HepG2 (cell line): ENCODE results near the gene ABCB9. TPM values are rescaled to one million over a fixed set of nuclear protein-coding genes. Genes with fewer than 3 reads are reported as not detected.

Source experiments
- FUBP1 ChIP-seq: sonication (generic); formaldehyde crosslinking; IDR thresholded peaks from 2 replicates; pipeline ENCODE4 v1.5.1; 2020; ENCODE audit warnings: missing genetic modification reagents, mild to moderate bottlenecking, borderline replicate concordance
- HNRNPH1 ChIP-seq: fragments of 200-400 bp; formaldehyde crosslinking; optimal IDR thresholded peaks from 2 replicates; pipeline ENCODE3; 2017; ENCODE audit warnings: mild to moderate bottlenecking, low read depth, low read length
- KLF15 ChIP-seq: sonication (generic); formaldehyde crosslinking; IDR thresholded peaks from 2 replicates; pipeline ENCODE4 v1.8.1; 2023; ENCODE audit warnings: borderline replicate concordance, mild to moderate bottlenecking, inconsistent platforms, missing genetic modification reagents, mixed read lengths
- MAFG ChIP-seq: sonication (generic); formaldehyde crosslinking; IDR thresholded peaks from 2 replicates; pipeline ENCODE4 v1.5.1; 2020; ENCODE audit warnings: mild to moderate bottlenecking, missing genetic modification reagents
- PRMT3 ChIP-seq: sonication (generic); formaldehyde crosslinking; IDR thresholded peaks from 2 replicates; pipeline ENCODE4 v1.8.1; 2022; ENCODE audit warnings: low read depth, mild to moderate bottlenecking, moderate library complexity, missing genetic modification reagents, borderline replicate concordance
- RFX5 ChIP-seq: IDR thresholded peaks from 2 replicates; pipeline ENCODE4 v1.6.1; 2011; ENCODE audit warnings: low read depth, low read length, improper control_type of control experiment
- ZBTB42 ChIP-seq: sonication (generic); formaldehyde crosslinking; IDR thresholded peaks from 2 replicates; pipeline ENCODE4 v1.5.0; 2020; ENCODE audit warnings: mild to moderate bottlenecking, missing genetic modification reagents
- ZMYM4 ChIP-seq: sonication (generic); formaldehyde crosslinking; IDR thresholded peaks from 2 replicates; pipeline ENCODE4 v1.8.1; 2023; ENCODE audit warnings: mild to moderate bottlenecking, missing genetic modification reagents
- ZNF563 ChIP-seq: sonication (generic); formaldehyde crosslinking; IDR thresholded peaks from 2 replicates; pipeline ENCODE4 v1.8.0; 2022; ENCODE audit warnings: mild to moderate bottlenecking, moderate library complexity, missing genetic modification reagents
- ZNF589 ChIP-seq: sonication (generic); formaldehyde crosslinking; conservative IDR thresholded peaks from 2 replicates; pipeline ENCODE4 v1.8.0; 2022; ENCODE audit warnings: mild to moderate bottlenecking, moderate library complexity, missing genetic modification reagents
- ZNF609 ChIP-seq: sonication (generic); formaldehyde crosslinking; IDR thresholded peaks from 2 replicates; pipeline ENCODE4 v1.4.0; 2020; ENCODE audit warnings: mild to moderate bottlenecking, missing genetic modification reagents, borderline replicate concordance
- ZNF672 ChIP-seq: sonication (generic); formaldehyde crosslinking; IDR thresholded peaks from 2 replicates; pipeline ENCODE4 v1.8.1; 2022; ENCODE audit warnings: missing genetic modification reagents
- ZNF747 ChIP-seq: sonication (generic); formaldehyde crosslinking; IDR thresholded peaks from 2 replicates; pipeline ENCODE4 v1.8.1; 2023; ENCODE audit warnings: missing genetic modification reagents, mild to moderate bottlenecking, borderline replicate concordance
- ZNF770 ChIP-seq: sonication (generic); formaldehyde crosslinking; IDR thresholded peaks from 2 replicates; pipeline ENCODE4 v1.5.0; 2020; ENCODE audit warnings: mild to moderate bottlenecking, missing genetic modification reagents
- ZNF773 ChIP-seq: sonication (generic); formaldehyde crosslinking; IDR thresholded peaks from 2 replicates; pipeline ENCODE4 v1.4.0; 2020; ENCODE audit warnings: missing genetic modification reagents, borderline replicate concordance
- ZNF883 ChIP-seq: sonication (generic); formaldehyde crosslinking; IDR thresholded peaks from 2 replicates; pipeline ENCODE4 v1.5.1; 2020; ENCODE audit warnings: mild to moderate bottlenecking, missing genetic modification reagents; ENCODE audit errors: not compliant biosample characterization
- ZXDC ChIP-seq: sonication (generic); formaldehyde crosslinking; IDR thresholded peaks from 2 replicates; pipeline ENCODE4 v1.5.0; 2020; ENCODE audit warnings: mild to moderate bottlenecking, missing genetic modification reagents
- polyA plus RNA-seq, 8 experiments: library from polyadenylated mRNA; depleted of rRNA in 3 of 8; stranded (reverse) in 7 of 8; unstranded in 1 of 8; fragments of >200 nt; fragmentation: Illumina TruSeq in 4 of 8; extraction: Trizol in 4 of 8; gene quantifications; 2 replicates each; pipeline versions ENCODE4 v1.2.1 to v1.2.3, GENCODE V29; 2011 to 2016; ENCODE audit warnings: low read depth in 4 of 8, missing spikeins in 1 of 8, mixed read lengths in 1 of 8; ENCODE audit not compliant: insufficient read depth in 1 of 8
- total RNA-seq, 5 experiments: library from RNA; depleted of rRNA; stranded (reverse); fragments of >200 nt; fragmentation: Illumina TruSeq; extraction: Trizol; gene quantifications; 2 replicates each; pipeline ENCODE4 v1.2.3, GENCODE V29; 2016; ENCODE audit warnings: low read depth in 1 of 5

Gene ABCB9
- total and polyA plus RNA-seq, 2 of the 13 experiments (the other 11 are each of a cell fraction or from before 2014, with no cell fraction given) = 5.1 to 6.0 TPM

GRCh38 chr12:122984612-122985337 is 18.5 kb upstream of the ABCB9 start (continued):
- TF ChIP-seq ZXDC (CRISPR knock-in tag) (no peak), HNRNPH1 (no peak), FUBP1 (CRISPR knock-in tag) (no peak), ZMYM4 (peak; percentile 69), ZNF672 (CRISPR knock-in tag) (no peak), ZNF747 (no peak; the same call in 1 of the 2 replicates), ZBTB42 (CRISPR knock-in tag) (no peak), ZNF609 (CRISPR knock-in tag) (peak; percentile 75; the same call in 1 of the 2 replicates), ZNF563 (CRISPR knock-in tag) (peak; percentile 46; the same call in 1 of the 2 replicates), KLF15 (CRISPR knock-in tag) (no peak), ZNF589 (CRISPR knock-in tag) (no peak), ZNF883 (CRISPR knock-in tag) (peak; percentile 88), MAFG (no peak), RFX5 (no peak), ZNF770 (no peak), ZNF773 (CRISPR knock-in tag) (no peak), PRMT3 (CRISPR knock-in tag) (no peak)
